ENCODE measurements around the gene ESPN.
"Not testable (repeated sequence)": the region's sequence is repeated elsewhere in the genome, so short reads cannot be mapped to it uniquely, and the experiment has no call there.

Gene ESPN

DNA sequence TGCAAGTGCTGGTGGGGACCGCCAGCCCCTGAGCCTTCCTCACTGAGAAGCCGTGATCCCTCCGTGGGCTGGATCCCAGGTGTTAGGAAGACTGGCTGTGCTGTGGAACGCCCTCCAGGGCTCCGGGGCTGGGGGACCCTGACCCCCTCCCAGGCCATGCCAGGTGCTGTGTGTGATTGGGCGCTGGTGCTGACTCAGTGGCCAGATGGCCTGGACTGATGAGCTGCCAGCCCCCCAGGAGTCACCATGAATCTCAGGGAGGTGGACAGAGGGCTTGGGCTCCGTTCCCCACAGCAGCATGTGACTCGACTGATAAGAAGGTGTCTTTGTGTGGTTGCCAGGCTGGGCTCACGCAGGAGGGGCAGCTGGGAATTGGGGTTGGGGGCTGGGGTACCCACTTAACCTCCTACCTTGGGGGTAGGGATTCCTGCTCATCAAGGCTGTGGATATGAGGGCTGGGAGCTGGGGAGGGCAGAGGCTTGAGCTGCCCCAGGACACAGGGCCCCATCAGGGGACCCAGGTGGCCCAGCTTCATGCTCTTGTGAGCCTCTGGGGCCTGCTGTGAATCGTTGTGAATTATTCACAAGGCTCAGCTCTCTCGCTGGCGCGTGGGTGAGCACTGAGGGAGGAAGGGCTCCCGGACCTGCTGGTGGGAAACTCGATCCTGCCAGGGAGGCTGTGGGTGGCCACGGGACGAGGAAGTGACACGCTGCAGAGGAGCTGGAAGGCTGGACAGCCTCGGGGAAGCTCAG lies 5.3 kb downstream of the ESPN start:
- not testable (repeated sequence) for H3K27me3 ChIP-seq (ENCODE audit: insufficient read depth, low read length, poor library complexity, severe bottlenecking); H3K9me2 ChIP-seq (replicated peaks; ENCODE audit: low read depth, low read length); H3K4me3 ChIP-seq (ENCODE audit: low read length, poor library complexity, severe bottlenecking); H3K36me3 ChIP-seq (ENCODE audit: insufficient read depth, low read length); H3K79me2 ChIP-seq (ENCODE audit: insufficient read depth, low read length); H3K9me3 ChIP-seq (ENCODE audit: insufficient read depth, low read depth, low read length); H3K4me1 ChIP-seq (ENCODE audit: insufficient read depth, low read length, poor library complexity, severe bottlenecking); H3K9ac ChIP-seq (ENCODE audit: low read depth, low read length, poor library complexity, severe bottlenecking); H4K20me1 ChIP-seq (ENCODE audit: insufficient read depth, low read length, poor library complexity, severe bottlenecking); H3K4me2 ChIP-seq (ENCODE audit: low read depth, low read length, poor library complexity, severe bottlenecking); H3F3A ChIP-seq (ENCODE audit: low read depth); H2AFZ ChIP-seq (ENCODE audit: low read length)

GRCh38 chr1:6431645-6432579 lies 7.3 kb downstream of the ESPN start:
- not testable (repeated sequence) for H3K9ac ChIP-seq (ENCODE audit: low read depth, low read length, poor library complexity, severe bottlenecking); H2AFZ ChIP-seq (ENCODE audit: low read length); H3K4me3 ChIP-seq (ENCODE audit: low read length, poor library complexity, severe bottlenecking); H3K4me1 ChIP-seq (ENCODE audit: insufficient read depth, low read length, poor library complexity, severe bottlenecking); H3K27me3 ChIP-seq (ENCODE audit: insufficient read depth, low read length, poor library complexity, severe bottlenecking); H3K9me3 ChIP-seq (ENCODE audit: insufficient read depth, low read depth, low read length); H4K20me1 ChIP-seq (ENCODE audit: insufficient read depth, low read length, poor library complexity, severe bottlenecking); H3K9me2 ChIP-seq (replicated peaks; ENCODE audit: low read depth, low read length); H3K36me3 ChIP-seq (ENCODE audit: insufficient read depth, low read length); H3K4me2 ChIP-seq (ENCODE audit: low read depth, low read length, poor library complexity, severe bottlenecking); H3K79me2 ChIP-seq (ENCODE audit: insufficient read depth, low read length); H3F3A ChIP-seq (ENCODE audit: low read depth)

DNA sequence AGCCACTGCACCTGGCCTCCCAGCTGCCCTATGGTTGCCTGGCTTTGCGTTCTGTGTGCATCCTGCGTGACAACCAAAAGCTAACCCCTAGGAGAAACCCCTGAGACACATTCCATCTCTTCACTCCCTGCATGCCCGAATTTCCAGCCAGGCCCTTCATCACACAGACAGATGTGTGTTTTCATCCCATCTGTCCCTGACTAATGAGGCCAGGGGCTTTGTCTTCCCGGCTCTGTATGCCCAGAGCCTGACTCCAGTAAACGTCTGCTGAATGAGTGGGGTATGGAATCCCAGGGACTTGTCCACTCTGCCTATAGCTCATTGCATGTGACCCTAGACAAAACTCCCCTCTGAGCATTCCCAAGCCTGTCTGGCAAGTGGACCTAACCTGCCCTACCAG lies 9.6 kb downstream of the ESPN start:
- no peak overlapping the region for H3K4me2 ChIP-seq (ENCODE audit: low read depth, low read length, poor library complexity, severe bottlenecking)

More for the DNA sequence above, 9.6 kb downstream of the ESPN start:
- no peaks in the 10 kb centered on the region for H3K9me2 ChIP-seq (replicated peaks; ENCODE audit: low read depth, low read length)
- no peaks in the 10 kb centered on the region for H4K20me1 ChIP-seq (ENCODE audit: insufficient read depth, low read length, poor library complexity, severe bottlenecking)
- H2AFZ ChIP-seq (ENCODE audit: low read length) = no peak overlapping the region
- H3K79me2 ChIP-seq (ENCODE audit: insufficient read depth, low read length) = no peaks in the 10 kb centered on the region
- no peaks in the 10 kb centered on the region for H3K36me3 ChIP-seq (ENCODE audit: insufficient read depth, low read length)
- H3K9ac ChIP-seq (ENCODE audit: low read depth, low read length, poor library complexity, severe bottlenecking) = no peak overlapping the region
- no peak overlapping the region for H3K4me3 ChIP-seq (ENCODE audit: low read length, poor library complexity, severe bottlenecking)
- TF ChIP-seq EZH2phosphoT487 (IDR thresholded peaks at IDR 0.05; ENCODE audit: borderline replicate concordance) (no peak), CTCF (conservative IDR thresholded peaks at IDR 0.05; ENCODE audit: low read length) (no peak)
- H3K9me3 ChIP-seq (ENCODE audit: insufficient read depth, low read depth, low read length) = no peaks in the 10 kb centered on the region
- H3F3A ChIP-seq (ENCODE audit: low read depth) = no peaks in the 10 kb centered on the region
- no peaks in the 10 kb centered on the region for H3K4me1 ChIP-seq (ENCODE audit: insufficient read depth, low read length, poor library complexity, severe bottlenecking)
- H3K27me3 ChIP-seq (ENCODE audit: insufficient read depth, low read length, poor library complexity, severe bottlenecking) = no peaks in the 10 kb centered on the region

Data from Loucy (cell line).